Kidney (tissue), 14 donors: ENCODE measurements around the gene PCDHGB7. TPM values are rescaled to one million over a fixed set of nuclear protein-coding genes. Genes with fewer than 3 reads are reported as not detected.

ENCODE experiments used
- DNase-seq, 5 donors: peaks; one replicate each; pipeline ENCODE4 v3.0.0-alpha.2; 2013 to 2020
- FAIRE-seq: peaks from 2 replicates; lab custom pipeline; 2012; peaks lifted over from hg19 to GRCh38; lab: Jason Lieb, UNC
- H3K27ac ChIP-seq, 2 donors: one replicate each; pipeline ENCODE4 v1.7.0; 2013; ENCODE audit warnings: low read depth in 2 of 2, low read length in 2 of 2, inconsistent platforms in 1 of 2
- H3K27me3 ChIP-seq: one replicate; pipeline ENCODE4 v1.7.1; 2013; ENCODE audit warnings: low read length, inconsistent platforms; ENCODE audit not compliant: control insufficient read depth, insufficient read depth
- H3K36me3 ChIP-seq, 3 donors: one replicate each; pipeline versions ENCODE4 v1.7.0 to v1.7.1; 2013; ENCODE audit warnings: low read length in 3 of 3, control low read depth in 1 of 3, inconsistent platforms in 1 of 3; ENCODE audit not compliant: insufficient read depth in 3 of 3, control insufficient read depth in 2 of 3
- H3K4me1 ChIP-seq, 3 donors: one replicate each; pipeline versions ENCODE4 v1.7.0 to v1.7.1; 2013; ENCODE audit warnings: low read length in 3 of 3, inconsistent platforms in 1 of 3, low read depth in 1 of 3; ENCODE audit not compliant: control insufficient read depth in 2 of 3, insufficient read depth in 2 of 3
- H3K4me3 ChIP-seq, 3 donors: one replicate each; pipeline versions ENCODE4 v1.7.0 to v1.8.1; 2013; ENCODE audit warnings: low read length in 3 of 3, control low read depth in 1 of 3, inconsistent platforms in 1 of 3
- H3K9ac ChIP-seq, 3 donors: one replicate each; pipeline versions ENCODE4 v1.7.0 to v1.7.1; 2013; ENCODE audit warnings: low read length in 3 of 3, control low read depth in 1 of 3, inconsistent platforms in 1 of 3
- H3K9me3 ChIP-seq, 3 donors: one replicate each; pipeline versions ENCODE4 v1.7.0 to v1.7.1; 2013; ENCODE audit warnings: low read length in 3 of 3, control low read depth in 1 of 3, inconsistent platforms in 1 of 3; ENCODE audit not compliant: control insufficient read depth in 2 of 3, insufficient read depth in 1 of 3
- intact Hi-C: fragments of 100-400 bp; cut with DNase I; formaldehyde crosslinking; loops from one replicate; pipeline ENCODE4 v1.11.1; 2022
- polyA plus RNA-seq: library from polyadenylated mRNA; stranded (reverse); fragments of 350-450 nt; fragmentation: Illumina TruSeq; extraction: RNeasy Lipid Tissue Mini Kit (QIAGEN cat#74804); gene quantifications from one replicate; pipeline ENCODE4 v1.2.3, GENCODE V29; 2014; ENCODE audit warnings: low read depth, low replicate concordance; ENCODE audit not compliant: insufficient read depth
- total RNA-seq: library from RNA; stranded (reverse); fragmentation: NEBNext Ultra II Directional; extraction: Animal tissue kit (Norgen Biotek cat#: 25700); gene quantifications from one replicate; pipeline ENCODE4 v1.2.1, GENCODE V29; 2021
- TF ChIP-seq, protein P1 (sequence below): IDR thresholded peaks from 3 replicates; pipeline ENCODE4 v1.5.1; 2012; ENCODE audit warnings: mild to moderate bottlenecking, moderate library complexity, borderline replicate concordance; ENCODE audit not compliant: insufficient read depth; ENCODE audit errors: extremely low read depth
- donor health status: control.
- donor health status: control.
- donor health status: control.
- donor health status: control.
- donor health status: control.
- donor health status: DM: yes; HTN: yes; CAD: no.
- donor health status: Normal renal cell carcinoma (clear cell type).

PCDHGB7 gene
- total and polyA plus RNA-seq, 2 donors from 2014 or later: 1.0 to 15.1 TPM

DNA sequence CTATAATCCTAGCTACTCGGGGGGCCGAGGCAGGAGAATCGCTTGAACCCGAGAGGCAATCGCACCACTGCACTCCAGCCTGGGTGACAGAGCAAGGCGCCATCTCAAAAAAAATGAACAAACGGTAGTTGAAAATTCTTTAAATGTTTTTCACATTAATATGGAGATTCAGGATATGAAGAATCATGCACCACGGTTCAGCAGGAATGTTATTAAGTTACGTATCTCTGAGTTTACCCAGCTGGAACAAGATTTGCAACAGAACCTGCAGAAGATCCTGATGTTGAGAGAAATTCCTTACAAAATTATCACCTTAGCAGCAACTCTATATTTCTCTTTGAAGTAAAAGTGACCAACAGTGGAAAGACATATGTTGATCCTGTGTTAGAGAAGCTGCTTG is 22.9 kb downstream of the PCDHGB7 start:
- no peak overlapping the region for H3K9ac ChIP-seq
- TF ChIP-seq, protein P1, sequence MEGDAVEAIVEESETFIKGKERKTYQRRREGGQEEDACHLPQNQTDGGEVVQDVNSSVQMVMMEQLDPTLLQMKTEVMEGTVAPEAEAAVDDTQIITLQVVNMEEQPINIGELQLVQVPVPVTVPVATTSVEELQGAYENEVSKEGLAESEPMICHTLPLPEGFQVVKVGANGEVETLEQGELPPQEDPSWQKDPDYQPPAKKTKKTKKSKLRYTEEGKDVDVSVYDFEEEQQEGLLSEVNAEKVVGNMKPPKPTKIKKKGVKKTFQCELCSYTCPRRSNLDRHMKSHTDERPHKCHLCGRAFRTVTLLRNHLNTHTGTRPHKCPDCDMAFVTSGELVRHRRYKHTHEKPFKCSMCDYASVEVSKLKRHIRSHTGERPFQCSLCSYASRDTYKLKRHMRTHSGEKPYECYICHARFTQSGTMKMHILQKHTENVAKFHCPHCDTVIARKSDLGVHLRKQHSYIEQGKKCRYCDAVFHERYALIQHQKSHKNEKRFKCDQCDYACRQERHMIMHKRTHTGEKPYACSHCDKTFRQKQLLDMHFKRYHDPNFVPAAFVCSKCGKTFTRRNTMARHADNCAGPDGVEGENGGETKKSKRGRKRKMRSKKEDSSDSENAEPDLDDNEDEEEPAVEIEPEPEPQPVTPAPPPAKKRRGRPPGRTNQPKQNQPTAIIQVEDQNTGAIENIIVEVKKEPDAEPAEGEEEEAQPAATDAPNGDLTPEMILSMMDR: no peak
- no peaks in the 10 kb centered on the region for H3K27me3 ChIP-seq
- no peak for DNase-seq
- no peak overlapping the region for H3K27ac ChIP-seq
- no peak overlapping the region for H3K4me3 ChIP-seq
- intact Hi-C loops: no loop called here
- H3K4me1 ChIP-seq: no peaks in the 10 kb centered on the region
- no peaks in the 10 kb centered on the region for H3K36me3 ChIP-seq
- no peak for FAIRE-seq
- peaks cover 3 to 31% (median 11%) of the 10 kb centered on the region in 3 donors for H3K9me3 ChIP-seq

DNA sequence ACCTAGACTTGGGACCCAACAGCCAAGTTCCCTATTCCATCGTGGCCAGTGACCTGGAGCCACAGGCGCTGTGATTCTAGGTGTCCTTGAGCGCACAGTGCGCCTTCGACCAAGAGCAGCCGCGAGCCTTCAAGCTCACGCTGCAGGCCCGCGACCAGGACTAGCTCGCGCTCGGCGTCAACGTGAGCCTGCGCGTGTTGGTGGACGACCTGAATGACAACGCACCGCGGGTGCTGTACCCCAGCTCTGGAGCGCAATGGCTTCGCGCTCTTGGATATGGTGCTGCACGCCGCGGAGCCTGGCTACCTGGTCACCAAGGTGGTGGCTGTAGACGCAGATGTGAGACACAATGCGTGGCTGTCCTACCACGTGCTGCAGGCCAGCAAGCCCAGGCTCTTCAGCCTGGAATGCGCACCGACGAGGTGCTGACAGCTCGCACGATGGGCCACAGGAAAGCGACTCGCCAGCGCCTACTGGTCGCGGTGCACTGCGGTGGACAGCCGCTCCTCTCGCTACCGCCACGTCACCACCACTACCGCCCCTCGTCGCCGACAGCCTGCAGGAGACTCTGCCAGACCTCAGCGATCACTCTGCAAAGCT is 24.2 kb downstream of the PCDHGB7 start:
- TF ChIP-seq, protein P1: no peak

DNA sequence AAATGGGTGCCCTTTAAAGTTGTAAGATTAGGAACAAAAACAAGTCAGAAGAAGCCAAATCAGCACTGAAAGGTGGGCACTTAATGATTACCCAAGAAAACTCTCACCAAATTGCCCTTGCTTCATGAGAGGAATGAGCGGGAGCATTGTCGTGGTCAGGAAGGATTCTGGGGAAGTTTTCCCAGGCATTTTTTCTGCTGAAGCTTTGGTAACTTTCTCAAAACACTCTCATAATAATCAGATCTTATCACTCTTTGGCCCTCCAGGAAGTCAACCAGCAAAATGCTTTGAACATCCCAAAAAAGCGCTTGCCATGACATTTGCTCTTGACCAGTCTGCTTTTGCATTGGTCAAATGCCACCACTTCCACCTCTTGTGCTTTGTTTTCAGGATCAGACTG is 47.9 kb downstream of the PCDHGB7 start:
- DNase-seq: no peak
- intact Hi-C loops: no loop called here
- FAIRE-seq: no peak
- no peaks in the 10 kb centered on the region for H3K4me1 ChIP-seq
- H3K9ac ChIP-seq: no peak overlapping the region
- no peak overlapping the region for H3K27ac ChIP-seq
- TF ChIP-seq, protein P1: no peak
- no peak overlapping the region for H3K4me3 ChIP-seq
- no peaks in the 10 kb centered on the region for H3K27me3 ChIP-seq
- H3K9me3 ChIP-seq: no peaks in the 10 kb centered on the region
- H3K36me3 ChIP-seq: no peaks in the 10 kb centered on the region

More for the DNA sequence above, 24.2 kb downstream of the PCDHGB7 start:
- H3K4me3 ChIP-seq: no peak overlapping the region
- no peak overlapping the region for H3K9ac ChIP-seq
- H3K4me1 ChIP-seq: no peaks in the 10 kb centered on the region
- H3K27me3 ChIP-seq: no peaks in the 10 kb centered on the region
- H3K9me3 ChIP-seq: peaks cover 3 to 23% (median 5%) of the 10 kb centered on the region in 3 donors
- intact Hi-C loops: no loop called here
- FAIRE-seq (no peak), DNase-seq (no peak)
- H3K36me3 ChIP-seq: no peaks in the 10 kb centered on the region
- H3K27ac ChIP-seq: no peak overlapping the region

Other genes starting within 250 kb of the PCDHGB7 start
Only the 30 nearest of the 37 such genes appear.
- 4.3 TPM for gene PCDHB11, start 218.1 kb upstream of the PCDHGB7 start, total RNA-seq
- 0.47 TPM for gene PCDHB11, start 218.1 kb upstream of the PCDHGB7 start, polyA plus RNA-seq
- gene PCDHB12, start 209.0 kb upstream of the PCDHGB7 start, total RNA-seq: 2.5 TPM
- gene PCDHB12, start 209.0 kb upstream of the PCDHGB7 start, polyA plus RNA-seq: 0.77 TPM
- 5.9 TPM for gene PCDHB13, start 203.8 kb upstream of the PCDHGB7 start, total RNA-seq
- gene PCDHB13, start 203.8 kb upstream of the PCDHGB7 start, polyA plus RNA-seq: 0.86 TPM
- 6.2 TPM for gene PCDHB14, start 194.3 kb upstream of the PCDHGB7 start, total RNA-seq
- gene PCDHB14, start 194.3 kb upstream of the PCDHGB7 start, polyA plus RNA-seq: 2.0 TPM
- 6.0 TPM for gene PCDHB15, start 172.3 kb upstream of the PCDHGB7 start, total RNA-seq
- gene PCDHB15, start 172.3 kb upstream of the PCDHGB7 start, polyA plus RNA-seq: 1.8 TPM
- gene SLC25A2, start 113.6 kb upstream of the PCDHGB7 start, total RNA-seq: 0.94 TPM
- gene SLC25A2, start 113.6 kb upstream of the PCDHGB7 start, polyA plus RNA-seq: not detected
- gene TAF7, start 96.9 kb upstream of the PCDHGB7 start, total RNA-seq: 73.5 TPM
- gene TAF7, start 96.9 kb upstream of the PCDHGB7 start, polyA plus RNA-seq: 71.3 TPM
- gene PCDHGA1, start 87.2 kb upstream of the PCDHGB7 start, total RNA-seq: 0.69 TPM
- gene PCDHGA1, start 87.2 kb upstream of the PCDHGB7 start, polyA plus RNA-seq: 0.19 TPM
- 4.7 TPM for gene PCDHGA2, start 78.9 kb upstream of the PCDHGB7 start, total RNA-seq
- gene PCDHGA2, start 78.9 kb upstream of the PCDHGB7 start, polyA plus RNA-seq: 0.73 TPM
- gene PCDHGA3, start 73.8 kb upstream of the PCDHGB7 start, total RNA-seq: 4.0 TPM
- gene PCDHGA3, start 73.8 kb upstream of the PCDHGB7 start, polyA plus RNA-seq: 0.22 TPM
- gene PCDHGB1, start 67.6 kb upstream of the PCDHGB7 start, total RNA-seq: 2.9 TPM
- gene PCDHGB1, start 67.6 kb upstream of the PCDHGB7 start, polyA plus RNA-seq: 0.37 TPM
- gene PCDHGA4, start 62.7 kb upstream of the PCDHGB7 start, total RNA-seq: 3.9 TPM
- gene PCDHGA4, start 62.7 kb upstream of the PCDHGB7 start, polyA plus RNA-seq: 0.13 TPM
- gene PCDHGB2, start 57.7 kb upstream of the PCDHGB7 start, total RNA-seq: 4.0 TPM
- gene PCDHGB2, start 57.7 kb upstream of the PCDHGB7 start, polyA plus RNA-seq: not detected
- gene PCDHGA5, start 53.5 kb upstream of the PCDHGB7 start, total RNA-seq: 2.8 TPM
- not detected for gene PCDHGA5, start 53.5 kb upstream of the PCDHGB7 start, polyA plus RNA-seq
- 4.4 TPM for gene PCDHGB3, start 47.4 kb upstream of the PCDHGB7 start, total RNA-seq
- gene PCDHGB3, start 47.4 kb upstream of the PCDHGB7 start, polyA plus RNA-seq: 0.15 TPM
- gene PCDHGA6, start 43.8 kb upstream of the PCDHGB7 start, total RNA-seq: 7.2 TPM
- 0.34 TPM for gene PCDHGA6, start 43.8 kb upstream of the PCDHGB7 start, polyA plus RNA-seq
- gene PCDHGA7, start 34.9 kb upstream of the PCDHGB7 start, total RNA-seq: 4.1 TPM
- gene PCDHGA7, start 34.9 kb upstream of the PCDHGB7 start, polyA plus RNA-seq: 0.49 TPM
- 6.1 TPM for gene PCDHGB4, start 30.0 kb upstream of the PCDHGB7 start, total RNA-seq
- 1.0 TPM for gene PCDHGB4, start 30.0 kb upstream of the PCDHGB7 start, polyA plus RNA-seq
- 1.8 TPM for gene PCDHGA8, start 25.0 kb upstream of the PCDHGB7 start, total RNA-seq
- 0.09 TPM for gene PCDHGA8, start 25.0 kb upstream of the PCDHGB7 start, polyA plus RNA-seq
- 12.3 TPM for gene PCDHGB5, start 19.7 kb upstream of the PCDHGB7 start, total RNA-seq
- 0.82 TPM for gene PCDHGB5, start 19.7 kb upstream of the PCDHGB7 start, polyA plus RNA-seq
- 7.6 TPM for gene PCDHGA9, start 14.9 kb upstream of the PCDHGB7 start, total RNA-seq
- gene PCDHGA9, start 14.9 kb upstream of the PCDHGB7 start, polyA plus RNA-seq: 0.54 TPM
- gene PCDHGB6, start 9.7 kb upstream of the PCDHGB7 start, total RNA-seq: 7.5 TPM
- gene PCDHGB6, start 9.7 kb upstream of the PCDHGB7 start, polyA plus RNA-seq: 0.22 TPM
- 5.1 TPM for gene PCDHGA10, start 4.7 kb upstream of the PCDHGB7 start, total RNA-seq
- gene PCDHGA10, start 4.7 kb upstream of the PCDHGB7 start, polyA plus RNA-seq: 0.47 TPM
- 3.6 TPM for gene PCDHGA11, start 3.4 kb downstream of the PCDHGB7 start, total RNA-seq
- 0.37 TPM for gene PCDHGA11, start 3.4 kb downstream of the PCDHGB7 start, polyA plus RNA-seq
- gene PCDHGA12, start 12.8 kb downstream of the PCDHGB7 start, total RNA-seq: 4.0 TPM
- gene PCDHGA12, start 12.8 kb downstream of the PCDHGB7 start, polyA plus RNA-seq: 0.24 TPM
- gene PCDHGC3, start 58.3 kb downstream of the PCDHGB7 start, total RNA-seq: 51.5 TPM
- gene PCDHGC3, start 58.3 kb downstream of the PCDHGB7 start, polyA plus RNA-seq: 41.0 TPM
- 1.5 TPM for gene PCDHGC4, start 67.4 kb downstream of the PCDHGB7 start, total RNA-seq
- not detected for gene PCDHGC4, start 67.4 kb downstream of the PCDHGB7 start, polyA plus RNA-seq
- gene PCDHGC5, start 71.4 kb downstream of the PCDHGB7 start, total RNA-seq: 1.4 TPM
- gene PCDHGC5, start 71.4 kb downstream of the PCDHGB7 start, polyA plus RNA-seq: not detected
- gene DIAPH1, start 201.3 kb downstream of the PCDHGB7 start, total RNA-seq: 156 TPM
- 60.6 TPM for gene DIAPH1, start 201.3 kb downstream of the PCDHGB7 start, polyA plus RNA-seq
- 44.7 TPM for gene HDAC3, start 219.2 kb downstream of the PCDHGB7 start, total RNA-seq
- gene HDAC3, start 219.2 kb downstream of the PCDHGB7 start, polyA plus RNA-seq: 47.5 TPM